Suppressor macrophage treated with lipopolysaccharide for 4 hours (primary cell): ENCODE measurements around the gene ANO10.
"Not testable (repeated sequence)": the region's sequence is repeated elsewhere in the genome, so short reads cannot be mapped to it uniquely, and the experiment has no call there.

ENCODE experiments used
- DNase-seq: peaks from one replicate; pipeline ENCODE4 v3.0.0-alpha.2; 2020

Gene ANO10

GRCh38 chr3:43627360-43627759 lies 5.5 kb upstream of the ANO10 start:
- no peak for DNase-seq

- peak; percentile 4 for DNase-seq
Observed at GRCh38 chr3:43624619-43625305, 3.0 kb upstream of the ANO10 start.

- peak; percentile 4 for DNase-seq
Observed at GRCh38 chr3:43620831-43621655, 768 bp downstream of the ANO10 start.

DNA sequence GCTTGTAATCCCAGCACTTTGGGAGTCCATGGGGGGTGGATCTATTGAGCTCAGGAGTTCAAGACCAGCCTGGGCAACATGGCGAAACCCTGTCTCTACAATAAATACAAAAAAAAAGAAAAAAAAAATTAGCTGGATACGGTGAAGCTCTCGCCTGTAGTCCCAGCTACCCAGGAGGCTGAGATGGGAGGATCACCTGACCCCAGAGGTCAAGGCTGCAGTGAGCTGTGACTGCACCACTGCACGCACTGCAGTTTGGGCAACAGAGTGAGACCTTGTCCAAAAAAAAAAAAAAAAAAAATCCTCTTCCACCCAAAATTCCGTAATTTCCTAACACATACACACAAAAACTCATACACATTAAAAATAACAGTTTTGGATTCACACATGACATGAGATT lies 2.2 kb downstream of the ANO10 start:
- DNase-seq, result no peak

DNA sequence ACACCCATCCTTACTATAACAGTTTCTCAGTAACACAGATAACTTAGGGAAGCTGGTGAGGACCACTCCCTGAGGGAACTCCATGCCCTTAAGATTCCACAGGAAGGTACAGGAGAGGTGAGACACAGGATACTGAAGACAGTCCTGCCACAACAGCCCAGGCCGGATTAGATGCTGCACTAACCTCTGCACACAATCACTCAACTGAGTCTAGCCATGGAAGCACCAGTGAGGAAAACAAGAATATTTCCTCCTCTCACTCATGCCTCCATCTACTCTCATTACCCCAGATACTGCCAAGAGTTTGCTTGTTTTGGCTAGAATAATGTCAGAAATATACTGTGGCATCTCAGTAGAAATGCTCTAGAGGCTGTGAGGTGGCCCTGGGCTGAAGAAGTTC lies 3.7 kb downstream of the ANO10 start:
- no peak for DNase-seq

DNA sequence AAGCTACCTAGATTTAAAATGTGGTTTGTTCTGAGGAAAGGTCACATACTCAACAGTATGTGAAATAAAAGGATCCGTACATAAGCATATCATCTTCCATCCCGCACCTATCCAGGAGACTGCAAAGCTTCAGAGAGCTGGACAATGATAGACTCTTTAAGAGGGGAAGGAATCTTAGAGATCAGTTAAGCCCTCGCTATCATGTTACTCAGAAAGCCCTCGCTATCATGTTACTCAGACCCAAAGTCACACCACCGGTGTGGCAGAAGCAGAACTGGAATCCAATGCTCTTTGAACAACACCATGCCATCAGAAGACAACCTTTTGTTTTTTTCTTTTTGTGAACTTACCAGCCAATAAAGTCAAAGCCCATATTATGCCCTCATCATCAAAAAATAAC lies 5.8 kb downstream of the ANO10 start:
- DNase-seq, result no peak

DNA sequence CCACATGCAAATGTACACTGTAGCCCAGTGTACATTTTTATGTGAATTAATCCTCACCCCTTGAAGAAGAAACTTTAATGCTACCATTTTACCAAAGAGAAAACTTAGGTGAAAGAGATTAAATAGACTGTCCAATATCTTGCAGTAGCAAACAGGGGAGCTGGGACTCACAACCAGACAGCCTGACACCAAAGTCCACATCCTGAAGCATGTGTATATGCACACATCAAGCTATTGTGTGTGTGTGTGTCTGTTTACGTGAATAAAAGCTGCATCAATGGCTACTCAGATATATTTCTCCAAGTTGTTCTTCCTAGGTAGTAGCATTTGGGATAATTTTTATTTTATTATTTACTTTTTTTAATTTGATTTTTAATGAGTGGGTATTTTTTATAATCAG lies 6.7 kb downstream of the ANO10 start:
- DNase-seq, result no peak

- DNase-seq, result no peak
Observed at GRCh38 chr3:43613976-43614375, 7.8 kb downstream of the ANO10 start.

- DNase-seq, result no peak
Observed at GRCh38 chr3:43612419-43612818, 9.4 kb downstream of the ANO10 start.

DNA sequence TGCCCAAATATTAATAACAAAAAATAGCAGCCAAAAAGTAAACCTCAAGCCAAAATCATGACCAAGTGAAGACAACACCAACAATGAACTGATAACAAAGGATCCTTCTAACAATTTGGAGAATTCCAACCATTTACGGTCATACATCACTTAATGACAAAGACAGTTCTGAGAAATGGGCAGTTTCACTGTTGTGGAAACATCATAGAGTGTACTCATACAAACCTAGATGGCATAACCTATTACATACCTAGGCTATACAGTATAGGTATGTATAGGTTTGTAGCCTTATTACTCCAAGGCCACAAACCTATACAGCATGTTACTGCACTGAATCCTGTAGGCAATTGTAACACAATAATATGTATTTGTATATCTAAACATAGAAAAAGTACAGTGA lies 12.4 kb downstream of the ANO10 start:
- DNase-seq, result no peak

DNA sequence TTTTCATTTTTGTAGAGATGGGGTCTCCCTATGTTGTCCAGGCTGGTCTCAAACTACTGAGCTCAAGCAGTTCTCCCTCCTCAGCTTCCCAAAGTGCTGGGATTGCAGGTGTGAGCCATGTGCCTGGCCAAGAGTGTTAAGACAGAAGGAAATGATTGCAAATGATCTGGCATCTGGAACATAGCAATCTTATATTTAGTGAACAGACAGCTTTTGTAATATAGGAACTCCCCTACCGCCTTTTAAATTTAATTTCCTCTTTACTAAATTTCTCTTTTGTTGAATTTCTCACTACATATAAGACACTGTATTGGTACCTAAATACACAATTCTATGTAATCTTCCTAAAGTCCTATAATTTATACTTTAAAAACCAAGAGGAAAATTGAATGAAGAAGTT lies 13.1 kb downstream of the ANO10 start:
- peak; percentile 31 for DNase-seq

- no peak for DNase-seq
Observed at GRCh38 chr3:43606284-43606683, 15.5 kb downstream of the ANO10 start.

DNA sequence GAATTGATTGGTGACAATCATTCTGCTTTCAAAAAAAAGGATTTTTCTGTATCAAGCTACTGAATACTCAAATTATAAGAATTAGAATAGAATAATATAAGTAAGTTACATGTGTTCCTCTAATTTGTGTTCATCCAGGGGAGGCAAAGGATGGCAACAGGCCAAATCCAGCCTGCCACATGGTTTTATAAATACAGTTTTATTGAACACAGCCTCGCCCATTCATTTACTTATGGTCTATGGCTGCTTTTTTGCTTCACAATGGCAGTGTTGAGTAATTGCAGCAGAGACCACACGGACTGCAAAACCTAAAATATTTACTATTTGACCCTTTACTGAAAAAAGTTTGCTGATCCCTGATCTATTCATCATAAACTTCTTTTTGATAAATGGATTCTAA lies 21.9 kb downstream of the ANO10 start:
- not testable (repeated sequence) for DNase-seq

DNA sequence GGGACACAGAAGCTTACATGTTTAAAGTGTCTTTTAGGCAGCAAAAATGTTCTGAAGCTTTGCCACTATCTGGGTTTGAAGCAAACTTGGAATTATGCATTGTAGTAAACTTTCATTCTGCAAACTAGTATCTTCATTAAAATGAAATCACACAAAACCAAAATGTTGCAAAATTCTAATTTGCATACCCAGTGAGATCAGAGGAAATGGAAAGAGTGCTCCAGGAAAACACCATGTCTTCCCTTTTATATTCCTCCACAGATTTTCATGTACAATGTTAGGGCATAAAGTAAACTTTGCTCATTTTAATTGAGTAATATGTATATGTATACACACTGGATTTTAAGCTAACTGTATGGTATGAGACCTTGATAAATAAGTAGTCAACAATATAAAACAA lies 23.9 kb downstream of the ANO10 start:
- peak; percentile 26 for DNase-seq

GRCh38 chr3:43596178-43596577 lies 25.6 kb downstream of the ANO10 start:
- DNase-seq, result not testable (repeated sequence)

DNA sequence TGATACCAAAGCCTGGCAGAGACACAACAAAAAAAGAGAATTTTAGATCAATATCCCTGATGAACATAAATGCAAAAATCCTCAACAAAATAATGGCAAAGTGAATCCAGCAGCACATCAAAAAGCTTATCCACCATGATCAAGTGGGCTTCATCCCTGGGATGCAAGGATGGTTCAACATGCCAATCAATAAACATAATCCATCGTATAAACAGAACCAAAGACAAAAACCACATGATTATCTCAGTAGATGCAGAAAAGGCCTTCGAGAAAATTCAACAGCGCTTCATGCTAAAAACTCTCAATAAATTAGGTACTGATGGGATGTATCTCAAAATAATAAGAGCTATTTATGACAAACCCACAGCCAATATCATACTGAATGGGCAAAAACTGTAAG lies 26.5 kb downstream of the ANO10 start:
- not testable (repeated sequence) for DNase-seq

DNA sequence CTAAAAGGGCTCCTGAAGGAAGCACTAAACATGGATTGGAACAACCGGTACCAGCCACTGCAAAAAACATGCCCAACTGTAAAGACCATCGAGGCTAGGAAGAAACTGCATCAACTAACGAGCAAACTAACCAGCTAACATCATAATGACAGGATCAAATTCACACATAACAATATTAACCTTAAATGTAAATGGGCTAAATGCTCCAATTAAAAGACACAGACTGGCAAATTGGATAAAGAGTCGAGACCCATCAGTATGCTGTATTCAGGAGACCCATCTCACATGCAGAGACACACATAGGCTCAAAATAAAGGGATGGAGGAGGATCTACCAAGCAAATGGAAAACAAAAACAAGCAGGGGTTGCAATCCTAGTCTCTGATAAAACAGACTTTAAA lies 28.2 kb downstream of the ANO10 start:
- not testable (repeated sequence) for DNase-seq

- not testable (repeated sequence) for DNase-seq
Observed at GRCh38 chr3:43591866-43592265, 29.9 kb downstream of the ANO10 start.

DNA sequence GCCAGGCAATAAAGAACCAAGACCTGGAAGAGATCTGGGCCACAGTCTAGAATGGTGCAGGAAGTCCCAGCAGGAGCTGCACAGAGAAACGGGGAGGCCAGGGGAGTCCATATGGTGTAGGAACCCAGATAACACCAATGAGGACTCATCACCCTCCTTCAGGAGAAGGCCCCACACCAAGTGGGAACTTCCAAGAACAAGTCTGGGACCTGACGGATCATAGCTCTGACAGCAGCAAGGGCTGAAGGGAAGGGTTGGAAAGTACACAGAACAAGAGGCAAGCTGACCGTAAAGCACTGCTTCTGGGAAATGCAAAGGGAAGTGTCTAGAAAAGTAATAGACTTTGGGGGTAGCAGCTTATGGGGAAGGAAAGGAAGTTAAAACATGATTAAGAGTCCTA lies 34.5 kb downstream of the ANO10 start:
- DNase-seq, result no peak

- no peak for DNase-seq
Observed at GRCh38 chr3:43584043-43584826, 37.6 kb downstream of the ANO10 start.

DNA sequence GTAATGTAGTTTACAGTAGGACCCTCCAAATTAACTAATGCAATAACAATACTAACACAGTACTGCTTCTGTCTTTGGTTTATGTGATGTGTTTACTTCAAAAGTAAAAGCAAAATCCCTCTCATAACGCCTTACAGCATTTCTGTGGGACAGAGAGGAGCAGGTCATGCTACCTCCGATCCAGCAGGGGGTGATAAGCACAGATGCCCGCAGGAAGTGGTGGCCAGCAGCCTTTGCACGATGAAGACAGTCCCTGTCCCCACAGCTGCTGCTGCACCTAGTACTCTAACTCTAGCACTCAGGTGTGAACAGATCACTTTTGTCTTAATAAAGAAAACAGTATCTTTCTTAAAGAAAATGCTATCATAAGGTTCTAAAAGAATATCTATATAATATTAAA lies 38.3 kb downstream of the ANO10 start:
- no peak for DNase-seq

- DNase-seq, result peak; percentile 9
Observed at GRCh38 chr3:43582866-43583265, 38.9 kb downstream of the ANO10 start.

GRCh38 chr3:43581343-43581742 lies 40.5 kb downstream of the ANO10 start:
- DNase-seq, result peak; percentile 38

GRCh38 chr3:43580181-43580580 lies 41.6 kb downstream of the ANO10 start:
- no peak for DNase-seq
